ENCODE measurements around the gene CDC45. TPM values are rescaled to one million over a fixed set of nuclear protein-coding genes. Genes with fewer than 3 reads are reported as not detected.

The CDC45 gene
- total RNA-seq, 1 donor from 2014 or later, result 31.2 TPM

DNA sequence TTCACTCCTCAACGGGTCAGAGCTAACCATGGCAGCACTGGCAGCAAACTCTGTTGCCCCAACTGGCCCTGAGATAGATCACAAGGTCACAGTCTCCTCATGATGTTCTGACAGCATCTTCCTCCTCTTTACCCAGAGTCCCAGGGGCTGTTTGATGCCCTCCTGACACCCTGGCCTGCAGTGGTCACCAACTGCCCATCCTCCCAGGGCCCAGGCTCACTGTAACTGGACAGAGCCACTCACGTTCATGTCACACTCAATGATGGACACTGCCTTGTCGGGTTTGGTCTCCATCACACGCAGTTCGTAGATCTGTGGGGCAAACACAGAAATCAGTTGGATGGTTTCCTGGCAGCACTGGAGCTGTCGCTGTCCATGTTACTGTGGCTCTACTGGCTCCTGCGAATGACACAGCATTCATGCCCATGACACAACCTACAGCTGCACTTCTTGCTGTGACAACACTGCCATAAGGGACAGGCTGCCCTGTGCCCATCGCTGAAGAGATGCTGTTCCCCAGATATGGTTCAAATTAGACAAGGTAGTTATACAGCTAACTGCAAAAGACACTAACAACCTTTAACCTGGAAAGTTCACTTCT is 21.8 kb upstream of the CDC45 start:
- H3K4me3 ChIP-seq (ENCODE audit: low read depth, low read length), result no peak overlapping the region
- TF ChIP-seq, protein P1, sequence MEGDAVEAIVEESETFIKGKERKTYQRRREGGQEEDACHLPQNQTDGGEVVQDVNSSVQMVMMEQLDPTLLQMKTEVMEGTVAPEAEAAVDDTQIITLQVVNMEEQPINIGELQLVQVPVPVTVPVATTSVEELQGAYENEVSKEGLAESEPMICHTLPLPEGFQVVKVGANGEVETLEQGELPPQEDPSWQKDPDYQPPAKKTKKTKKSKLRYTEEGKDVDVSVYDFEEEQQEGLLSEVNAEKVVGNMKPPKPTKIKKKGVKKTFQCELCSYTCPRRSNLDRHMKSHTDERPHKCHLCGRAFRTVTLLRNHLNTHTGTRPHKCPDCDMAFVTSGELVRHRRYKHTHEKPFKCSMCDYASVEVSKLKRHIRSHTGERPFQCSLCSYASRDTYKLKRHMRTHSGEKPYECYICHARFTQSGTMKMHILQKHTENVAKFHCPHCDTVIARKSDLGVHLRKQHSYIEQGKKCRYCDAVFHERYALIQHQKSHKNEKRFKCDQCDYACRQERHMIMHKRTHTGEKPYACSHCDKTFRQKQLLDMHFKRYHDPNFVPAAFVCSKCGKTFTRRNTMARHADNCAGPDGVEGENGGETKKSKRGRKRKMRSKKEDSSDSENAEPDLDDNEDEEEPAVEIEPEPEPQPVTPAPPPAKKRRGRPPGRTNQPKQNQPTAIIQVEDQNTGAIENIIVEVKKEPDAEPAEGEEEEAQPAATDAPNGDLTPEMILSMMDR (conservative IDR thresholded peaks at IDR 0.05; ENCODE audit: low read depth, low read length), result no peak
- no peak for DNase-seq (ENCODE audit: low read depth)

DNA sequence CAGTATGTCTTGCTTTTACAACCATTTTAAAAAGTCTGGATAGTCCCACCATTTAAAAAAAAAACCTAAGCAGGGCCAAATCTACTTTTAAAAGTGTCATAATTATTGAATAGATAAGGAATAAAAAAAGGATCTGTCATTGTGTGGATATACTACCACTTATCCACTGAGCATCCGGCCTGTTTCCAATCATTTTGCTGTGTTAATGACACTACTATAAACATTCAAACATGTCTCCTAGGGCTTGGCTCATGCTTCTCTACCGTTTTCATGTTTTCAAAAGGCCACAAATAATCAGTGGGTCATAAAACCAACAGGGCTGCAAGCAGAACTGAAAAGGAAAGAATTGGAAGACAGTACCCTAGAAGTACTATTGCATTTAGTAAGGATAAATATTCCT is 19.7 kb upstream of the CDC45 start:
- no peak for DNase-seq (ENCODE audit: low read depth)
- TF ChIP-seq, protein P1 (conservative IDR thresholded peaks at IDR 0.05; ENCODE audit: low read depth, low read length), result no peak
- no peak overlapping the region for H3K4me3 ChIP-seq (ENCODE audit: low read depth, low read length)

DNA sequence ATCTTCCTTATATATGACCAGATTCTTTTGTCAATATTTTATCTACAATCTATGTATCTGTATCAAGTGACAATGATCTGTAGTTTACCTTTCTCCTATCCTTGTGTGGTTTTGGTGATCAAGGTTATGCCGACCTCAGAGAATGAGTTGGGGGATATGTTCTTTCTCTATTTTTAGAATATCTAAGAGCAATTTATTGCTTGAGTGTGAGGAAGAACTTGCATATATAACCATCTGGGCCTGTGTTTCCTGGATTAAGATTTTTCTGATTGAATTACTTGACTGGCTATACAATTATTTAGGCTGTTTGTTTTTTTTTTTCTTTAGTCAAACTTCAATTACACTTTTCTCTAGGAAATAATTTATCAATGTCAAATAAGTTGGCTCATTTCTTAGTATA is 18.2 kb upstream of the CDC45 start:
- TF ChIP-seq, protein P1 (conservative IDR thresholded peaks at IDR 0.05; ENCODE audit: low read depth, low read length), result no peak
- no peak for DNase-seq (ENCODE audit: low read depth)

DNA sequence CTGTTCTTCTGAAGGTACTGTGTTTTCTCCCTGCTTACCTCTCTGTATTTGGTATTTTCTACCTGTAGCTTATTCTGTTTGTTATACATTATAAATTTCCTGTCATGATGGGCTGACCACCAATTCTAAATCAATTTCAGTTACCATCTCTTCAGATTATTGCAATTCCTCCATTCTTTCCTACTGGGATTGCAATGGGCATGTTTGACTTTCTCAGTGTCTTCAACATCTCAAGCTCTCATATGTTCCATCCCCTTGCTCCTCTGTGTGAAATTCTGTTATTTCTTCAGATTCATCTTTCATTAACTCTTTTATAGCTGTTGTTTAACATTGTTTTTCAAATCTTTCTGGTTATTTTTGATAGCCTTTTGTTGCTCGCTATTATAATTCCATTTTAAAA is 16.7 kb upstream of the CDC45 start:
- no peak for DNase-seq (ENCODE audit: low read depth)

More for the DNA sequence above, 18.2 kb upstream of the CDC45 start:
- H3K4me3 ChIP-seq (ENCODE audit: low read depth, low read length), result no peak overlapping the region

DNA sequence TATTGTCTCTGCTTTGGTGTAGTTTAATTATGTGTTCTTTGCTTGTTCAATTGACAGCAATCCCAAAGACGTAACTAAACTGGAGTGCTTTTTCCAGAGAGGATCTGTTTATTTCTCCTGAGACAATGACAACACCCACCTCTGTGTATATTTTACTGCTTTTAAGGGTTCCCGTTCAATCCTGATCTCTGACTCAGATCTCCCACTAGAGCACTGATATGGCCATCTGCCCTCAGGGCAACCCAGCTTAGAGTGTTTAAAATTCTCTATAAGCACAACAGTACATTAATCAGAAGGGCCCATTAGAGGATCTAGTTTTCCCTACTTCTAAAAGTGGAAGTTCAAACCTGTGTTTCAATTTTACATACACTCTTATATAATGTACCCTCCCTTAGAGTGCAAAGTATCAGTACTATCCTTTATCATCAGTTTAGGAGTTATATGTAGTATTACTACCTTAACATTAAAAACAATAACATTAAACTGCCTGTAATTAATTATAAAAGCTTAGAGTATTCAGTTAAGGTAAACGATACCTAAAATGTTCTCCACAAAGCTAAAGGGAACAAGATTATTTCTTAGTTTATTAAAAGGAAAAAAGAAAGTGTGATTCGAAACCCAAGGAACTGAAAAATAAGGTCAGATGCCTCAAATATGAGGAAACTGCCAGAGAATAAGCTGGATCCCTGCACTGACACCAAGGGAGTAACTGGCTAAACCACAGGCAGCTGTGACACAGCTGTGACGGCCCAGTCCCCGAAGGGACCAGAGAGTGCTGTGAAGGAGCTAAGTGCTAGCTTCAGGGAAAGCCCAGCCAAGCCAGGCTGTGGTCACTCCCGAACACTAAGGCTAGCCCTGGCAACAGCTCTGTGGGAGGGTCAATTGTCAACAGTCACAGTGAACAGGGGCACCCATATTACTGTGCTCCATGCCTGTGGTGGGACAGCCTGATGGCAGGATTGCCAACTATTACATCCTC is 15.9 kb upstream of the CDC45 start:
- TF ChIP-seq, protein P1 (conservative IDR thresholded peaks at IDR 0.05; ENCODE audit: low read depth, low read length), result no peak
- no peak overlapping the region for H3K4me3 ChIP-seq (ENCODE audit: low read depth, low read length)
- no peak for DNase-seq (ENCODE audit: low read depth)

More for the DNA sequence above, 16.7 kb upstream of the CDC45 start:
- no peak overlapping the region for H3K4me3 ChIP-seq (ENCODE audit: low read depth, low read length)
- TF ChIP-seq, protein P1 (conservative IDR thresholded peaks at IDR 0.05; ENCODE audit: low read depth, low read length), result no peak

DNA sequence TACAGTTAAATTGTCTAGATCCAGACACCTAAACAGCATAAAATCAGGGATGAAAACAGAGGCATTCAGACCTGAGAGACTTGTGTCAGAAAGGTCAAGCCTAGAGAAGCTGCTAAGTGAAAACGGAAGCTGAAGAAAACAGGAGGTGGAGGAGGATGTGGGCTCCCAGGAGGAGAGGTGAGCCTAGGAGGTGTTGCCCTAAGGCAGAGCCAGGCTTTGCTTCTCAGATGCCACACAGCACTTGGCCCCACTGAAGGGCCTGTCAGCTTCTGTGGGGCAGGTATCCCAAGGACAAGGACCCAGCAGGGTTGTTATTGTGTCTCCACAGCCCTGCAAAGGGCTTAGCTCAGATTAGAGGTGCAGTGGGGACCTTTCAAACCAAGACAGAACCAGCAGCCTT is 15.2 kb upstream of the CDC45 start:
- DNase-seq (ENCODE audit: low read depth), result no peak
- TF ChIP-seq, protein P1 (conservative IDR thresholded peaks at IDR 0.05; ENCODE audit: low read depth, low read length), result no peak
- H3K4me3 ChIP-seq (ENCODE audit: low read depth, low read length), result no peak overlapping the region

Measured in epithelial cell of proximal tubule (primary cell).